Duodenal mucosa (tissue), 2 donors: ENCODE measurements around the gene CFAP221.

Source experiments
- H3K27ac ChIP-seq: one replicate; pipeline ENCODE4 v1.7.0; 2013; ENCODE audit warnings: low read depth, low read length
- H3K27me3 ChIP-seq, 2 donors: one replicate each; pipeline ENCODE4 v1.7.0; 2013; ENCODE audit warnings: low read length in 2 of 2, control low read depth in 1 of 2; ENCODE audit not compliant: insufficient read depth in 2 of 2, control insufficient read depth in 1 of 2
- H3K36me3 ChIP-seq, 2 donors: one replicate each; pipeline ENCODE4 v1.7.0; 2013; ENCODE audit warnings: low read length in 2 of 2, control low read depth in 1 of 2; ENCODE audit not compliant: insufficient read depth in 2 of 2, control insufficient read depth in 1 of 2
- H3K4me1 ChIP-seq, 2 donors: one replicate each; pipeline ENCODE4 v1.7.0; 2013; ENCODE audit warnings: low read length in 2 of 2, control low read depth in 1 of 2; ENCODE audit not compliant: insufficient read depth in 2 of 2, control insufficient read depth in 1 of 2
- H3K4me3 ChIP-seq, 2 donors: one replicate each; pipeline ENCODE4 v1.7.0; 2013; ENCODE audit warnings: low read length in 2 of 2, low read depth in 1 of 2
- H3K9ac ChIP-seq, 2 donors: one replicate each; pipeline ENCODE4 v1.7.0; 2013; ENCODE audit warnings: low read length in 2 of 2, low read depth in 1 of 2
- H3K9me3 ChIP-seq, 2 donors: one replicate each; pipeline ENCODE4 v1.7.0; 2013; ENCODE audit warnings: low read length in 2 of 2, control low read depth in 1 of 2; ENCODE audit not compliant: control insufficient read depth in 1 of 2

The CFAP221 gene

GRCh38 chr2:119544075-119544938, at the start of gene CFAP221:
Gene CFAP221 (plus strand): TSS chr2:119544449. CDS start chr2:119546132, 1,683 bp downstream.
- Histone ChIP-seq H3K4me1 (peaks cover 29 to 35% of the 10 kb centered on the region in 2 donors), H3K36me3 (no peaks in the 10 kb centered on the region), H3K27ac (peak within 1 kb of the TSS; percentile 79), H3K9me3 (peaks cover 0 to 2% of the 10 kb centered on the region in 2 donors), H3K4me3 (peak within 1 kb of the TSS; percentile 60 to 74), H3K9ac (peak within 1 kb of the TSS; percentile 50 to 73), H3K27me3 (no peaks in the 10 kb centered on the region)

- peaks cover 8 to 11% of the 10 kb centered on the region in 2 donors for H3K4me1 ChIP-seq
- H3K27me3 ChIP-seq: peaks cover 0 to 3% of the 10 kb centered on the region in 2 donors
- peaks cover 9 to 10% of the 10 kb centered on the region in 2 donors for H3K9me3 ChIP-seq
- no peak overlapping the region for H3K4me3 ChIP-seq
- no peak overlapping the region for H3K9ac ChIP-seq
- H3K27ac ChIP-seq: no peak overlapping the region
- no peaks in the 10 kb centered on the region for H3K36me3 ChIP-seq
Observed at GRCh38 chr2:119495948-119496347, 48.3 kb upstream of the CFAP221 start.

- Histone ChIP-seq H3K9ac (no peak overlapping the region), H3K4me1 (peaks cover 6 to 9% of the 10 kb centered on the region in 2 donors), H3K27ac (no peak overlapping the region), H3K36me3 (no peaks in the 10 kb centered on the region), H3K9me3 (peaks cover 9 to 10% of the 10 kb centered on the region in 2 donors), H3K4me3 (no peak overlapping the region), H3K27me3 (peaks cover 0 to 3% of the 10 kb centered on the region in 2 donors)
Observed at GRCh38 chr2:119496682-119497081, 47.6 kb upstream of the CFAP221 start.

- Histone ChIP-seq H3K9ac (no peak overlapping the region), H3K36me3 (no peaks in the 10 kb centered on the region), H3K27me3 (no peaks in the 10 kb centered on the region), H3K4me1 (no peaks in the 10 kb centered on the region), H3K4me3 (no peak overlapping the region), H3K9me3 (no peaks in the 10 kb centered on the region), H3K27ac (no peak overlapping the region)
Observed at GRCh38 chr2:119508756-119509155, 35.5 kb upstream of the CFAP221 start.

GRCh38 chr2:119511989-119512388, 32.3 kb upstream of the CFAP221 start:
- Histone ChIP-seq H3K9me3 (no peaks in the 10 kb centered on the region), H3K4me1 (no peaks in the 10 kb centered on the region), H3K27ac (no peak overlapping the region), H3K36me3 (peaks cover 8 to 13% of the 10 kb centered on the region in 2 donors), H3K27me3 (no peaks in the 10 kb centered on the region), H3K9ac (no peak overlapping the region), H3K4me3 (no peak overlapping the region)

- Histone ChIP-seq H3K36me3 (peaks cover 8 to 16% of the 10 kb centered on the region in 2 donors), H3K4me3 (no peak overlapping the region), H3K27ac (no peak overlapping the region), H3K27me3 (no peaks in the 10 kb centered on the region), H3K9ac (no peak overlapping the region), H3K9me3 (no peaks in the 10 kb centered on the region), H3K4me1 (peaks cover 0 to 4% of the 10 kb centered on the region in 2 donors)
Observed at GRCh38 chr2:119512946-119513345, 31.3 kb upstream of the CFAP221 start.

GRCh38 chr2:119513832-119514231, 30.4 kb upstream of the CFAP221 start:
- no peaks in the 10 kb centered on the region for H3K27me3 ChIP-seq
- H3K36me3 ChIP-seq: peaks cover 8 to 19% of the 10 kb centered on the region in 2 donors
- no peaks in the 10 kb centered on the region for H3K9me3 ChIP-seq
- H3K4me3 ChIP-seq: no peak overlapping the region
- H3K9ac ChIP-seq: no peak overlapping the region
- H3K27ac ChIP-seq: no peak overlapping the region
- peaks cover 0 to 9% of the 10 kb centered on the region in 2 donors for H3K4me1 ChIP-seq

GRCh38 chr2:119516121-119516520, 28.1 kb upstream of the CFAP221 start:
- H3K27me3 ChIP-seq: no peaks in the 10 kb centered on the region
- no peak overlapping the region for H3K9ac ChIP-seq
- H3K4me3 ChIP-seq: no peak overlapping the region
- peaks cover 8 to 19% of the 10 kb centered on the region in 2 donors for H3K36me3 ChIP-seq
- no peak overlapping the region for H3K27ac ChIP-seq
- H3K4me1 ChIP-seq: peaks cover 8 to 9% of the 10 kb centered on the region in 2 donors
- H3K9me3 ChIP-seq: no peaks in the 10 kb centered on the region

GRCh38 chr2:119517433-119517832, 26.8 kb upstream of the CFAP221 start:
- Histone ChIP-seq H3K36me3 (peaks cover 8 to 19% of the 10 kb centered on the region in 2 donors), H3K9ac (no peak overlapping the region), H3K27me3 (no peaks in the 10 kb centered on the region), H3K27ac (no peak overlapping the region), H3K4me3 (no peak overlapping the region), H3K9me3 (no peaks in the 10 kb centered on the region), H3K4me1 (peaks cover 12 to 14% of the 10 kb centered on the region in 2 donors)

GRCh38 chr2:119518401-119519056, 25.7 kb upstream of the CFAP221 start:
- H3K27ac ChIP-seq: no peak overlapping the region
- peaks cover 12 to 14% of the 10 kb centered on the region in 2 donors for H3K4me1 ChIP-seq
- H3K4me3 ChIP-seq: no peak overlapping the region
- H3K36me3 ChIP-seq: peaks cover 8 to 19% of the 10 kb centered on the region in 2 donors
- H3K27me3 ChIP-seq: no peaks in the 10 kb centered on the region
- no peaks in the 10 kb centered on the region for H3K9me3 ChIP-seq
- H3K9ac ChIP-seq: no peak overlapping the region
